Measurements from ENCODE around the gene MALAT1.

DNA sequence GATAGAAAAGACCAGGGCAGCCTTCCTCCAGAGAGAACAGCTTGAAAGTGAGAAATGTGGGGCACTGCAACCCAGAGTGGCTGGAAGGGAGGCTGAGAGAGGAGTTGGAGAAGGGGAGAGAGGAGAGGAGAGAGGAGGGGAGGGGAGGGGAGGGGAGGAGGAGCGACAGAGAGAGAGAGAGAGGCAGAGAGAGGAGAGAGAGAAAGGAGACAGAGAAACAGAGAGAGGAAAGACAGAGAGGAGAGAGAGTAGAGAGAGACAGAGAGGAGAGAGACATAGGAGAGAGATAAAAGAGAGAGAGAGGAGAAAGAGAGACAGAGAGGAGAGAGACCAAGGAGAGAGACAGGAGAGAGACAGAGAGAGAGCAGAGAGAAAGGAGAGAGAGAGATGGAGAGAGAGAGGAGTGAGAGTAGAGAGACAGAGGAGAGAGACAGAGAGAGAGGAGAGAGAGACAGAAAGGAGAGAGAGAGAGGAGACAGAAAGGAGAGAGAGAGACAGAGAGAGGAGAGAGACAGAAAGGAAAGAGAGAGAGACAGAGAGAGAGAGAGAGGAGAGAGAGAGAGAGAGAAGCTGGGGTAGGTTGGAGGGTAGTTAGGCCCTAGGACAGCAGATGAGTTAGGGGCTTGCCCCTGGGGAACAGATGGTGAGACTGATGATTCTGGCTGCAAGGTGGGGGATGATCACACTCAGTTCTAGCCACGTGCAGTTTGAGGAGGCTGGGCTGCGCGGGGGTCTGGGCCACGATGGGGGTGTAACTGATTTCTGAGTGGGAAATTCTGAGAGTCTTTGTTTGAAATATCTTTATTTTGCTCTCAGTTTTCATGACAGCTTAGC lies 17.5 kb downstream of the MALAT1 start:
- TF ChIP-seq, protein P1, sequence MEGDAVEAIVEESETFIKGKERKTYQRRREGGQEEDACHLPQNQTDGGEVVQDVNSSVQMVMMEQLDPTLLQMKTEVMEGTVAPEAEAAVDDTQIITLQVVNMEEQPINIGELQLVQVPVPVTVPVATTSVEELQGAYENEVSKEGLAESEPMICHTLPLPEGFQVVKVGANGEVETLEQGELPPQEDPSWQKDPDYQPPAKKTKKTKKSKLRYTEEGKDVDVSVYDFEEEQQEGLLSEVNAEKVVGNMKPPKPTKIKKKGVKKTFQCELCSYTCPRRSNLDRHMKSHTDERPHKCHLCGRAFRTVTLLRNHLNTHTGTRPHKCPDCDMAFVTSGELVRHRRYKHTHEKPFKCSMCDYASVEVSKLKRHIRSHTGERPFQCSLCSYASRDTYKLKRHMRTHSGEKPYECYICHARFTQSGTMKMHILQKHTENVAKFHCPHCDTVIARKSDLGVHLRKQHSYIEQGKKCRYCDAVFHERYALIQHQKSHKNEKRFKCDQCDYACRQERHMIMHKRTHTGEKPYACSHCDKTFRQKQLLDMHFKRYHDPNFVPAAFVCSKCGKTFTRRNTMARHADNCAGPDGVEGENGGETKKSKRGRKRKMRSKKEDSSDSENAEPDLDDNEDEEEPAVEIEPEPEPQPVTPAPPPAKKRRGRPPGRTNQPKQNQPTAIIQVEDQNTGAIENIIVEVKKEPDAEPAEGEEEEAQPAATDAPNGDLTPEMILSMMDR (IDR thresholded peaks at IDR 0.05; ENCODE audit: low read length): no peak
- TF ChIP-seq EZH2 (IDR thresholded peaks at IDR 0.05; ENCODE audit: borderline replicate concordance, low read length): no peak
